Panc1 (cell line): ENCODE data around the gene CCBE1. TPM values are rescaled to one million over a fixed set of nuclear protein-coding genes. Genes with fewer than 3 reads are reported as not detected.

Experiments used
- ATAC-seq: fragments of 200-7000 bp; cut with Tn5 transposase; 2 replicates; pipeline ENCODE4 v1.9.1; 2020; ENCODE audit warnings: mild to moderate bottlenecking, moderate library complexity
- BruUV-seq: library from RNA; stranded (reverse); fragments of 400-500 nt; replicated peaks from 2 replicates; lab custom pipeline; 2021; lab: Mats Ljungman, UMichigan
- CTCF ChIA-PET: fragments of 300-600 bp; sonication (Branson Sonifier 250); formaldehyde crosslinking; loops from one replicate; lab custom pipeline; 2022; ENCODE audit warnings: antibody characterized with exemption; lab: Charles Lee
- POLR2A ChIA-PET: fragments of 300-600 bp; sonication (Branson Sonifier 250); formaldehyde crosslinking; loops from one replicate; lab custom pipeline; 2022; ENCODE audit warnings: antibody characterized with exemption; lab: Charles Lee
- DNase-seq: peaks from one replicate; pipeline ENCODE4 v3.0.0-alpha.2; 2010; ENCODE audit warnings: low read depth, low spot score
- H3K27ac ChIP-seq: 2 replicates; pipeline ENCODE4 v1.5.1; 2011; ENCODE audit warnings: mild to moderate bottlenecking, low read length, inconsistent platforms
- H3K27me3 ChIP-seq: fragments of 200-500 bp; sonication (Bioruptor generic); 2 replicates; pipeline ENCODE4 v1.6.0; 2014; ENCODE audit warnings: low read length, inconsistent platforms; ENCODE audit not compliant: control insufficient read depth, insufficient read depth
- H3K36me3 ChIP-seq: fragments of 200-500 bp; sonication (Bioruptor generic); 2 replicates; pipeline ENCODE4 v1.5.1; 2014; ENCODE audit warnings: inconsistent platforms, mild to moderate bottlenecking, low read length, moderate library complexity; ENCODE audit not compliant: control insufficient read depth, insufficient read depth
- H3K4me1 ChIP-seq: 2 replicates; pipeline ENCODE4 v1.5.1; 2011; ENCODE audit warnings: inconsistent platforms, mild to moderate bottlenecking, low read length, moderate library complexity; ENCODE audit not compliant: control insufficient read depth, insufficient read depth
- H3K4me3 ChIP-seq, 2 experiments: 2 replicates each; pipeline ENCODE4 v1.5.1; 2011 to 2012; ENCODE audit warnings: low read depth in 2 of 2, low read length in 2 of 2, mild to moderate bottlenecking in 2 of 2, inconsistent platforms in 1 of 2, moderate library complexity in 1 of 2
- H3K9me3 ChIP-seq: fragments of 200-500 bp; sonication (Bioruptor generic); 2 replicates; pipeline ENCODE4 v1.5.1; 2014; ENCODE audit warnings: low read depth, mild to moderate bottlenecking, inconsistent platforms, low read length, moderate library complexity; ENCODE audit not compliant: control insufficient read depth, insufficient read depth
- POLR2AphosphoS5 ChIP-seq: IDR thresholded peaks from 2 replicates; pipeline ENCODE4 v1.6.1; 2012; ENCODE audit warnings: mild to moderate bottlenecking, low read depth, low read length, moderate library complexity
- SIN3A ChIP-seq: IDR thresholded peaks from 2 replicates; pipeline ENCODE4 v1.6.1; 2012; ENCODE audit warnings: low read depth, mild to moderate bottlenecking, low read length, moderate library complexity, borderline replicate concordance; ENCODE audit not compliant: insufficient read depth
- TCF7L2 ChIP-seq: IDR thresholded peaks from 2 replicates; pipeline ENCODE4 v1.6.1; 2011; ENCODE audit warnings: mild to moderate bottlenecking, low read depth, low read length, inconsistent platforms
- in situ Hi-C: cut with HindIII; loops from 2 replicates; pipeline ENCODE4 v1.10.0; 2016; ENCODE audit warnings: low sequenced_read_pairs, low pct_unique_long_range_greater_than_20kb
- intact Hi-C: fragments of 100-400 bp; cut with micrococcal nuclease; formaldehyde crosslinking; loops from one replicate; pipeline ENCODE4 v1.10.0; 2022; ENCODE audit not compliant: unreplicated experiment
- total RNA-seq: library from RNA; stranded (reverse); gene quantifications from one replicate; pipeline ENCODE4 v1.2.1, GENCODE V29; 2021; ENCODE audit not compliant: unreplicated experiment
- TF ChIP-seq, protein P1 (sequence below), 2 experiments: IDR thresholded peaks; 2 replicates each; pipeline ENCODE4 v1.6.1; 2011 to 2012; ENCODE audit warnings: low read depth in 2 of 2, control low read depth in 1 of 2, low read length in 1 of 2, mild to moderate bottlenecking in 1 of 2, moderate library complexity in 1 of 2; ENCODE audit not compliant: insufficient read depth in 1 of 2
- TF ChIP-seq, protein P2 (sequence below): fragments of 450-650 bp; IDR thresholded peaks from 2 replicates; pipeline ENCODE4 v1.5.1; 2017; ENCODE audit warnings: mild to moderate bottlenecking

Gene CCBE1
- total RNA-seq, 1 experiment from 2014 or later: 0.13 TPM

DNA sequence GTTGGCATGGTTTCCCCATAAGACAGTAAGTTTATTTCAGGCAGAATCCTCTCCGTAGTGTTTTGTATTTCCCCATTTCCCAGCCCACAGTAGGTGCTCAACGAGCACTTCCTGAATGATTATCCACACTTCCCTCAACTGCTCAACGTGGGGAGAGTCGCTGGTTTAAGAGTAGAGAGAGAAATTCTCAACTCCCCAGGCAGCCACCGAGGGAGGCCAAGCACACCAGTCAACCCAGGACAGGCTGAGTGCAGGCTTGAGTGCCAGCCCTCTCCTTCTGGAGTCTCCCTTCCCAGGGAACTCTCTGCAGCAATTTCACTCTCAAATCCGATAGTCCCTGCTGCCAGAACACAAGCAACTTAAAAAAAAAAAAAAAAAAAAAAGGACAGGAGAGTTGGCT, 246.2 kb downstream of the CCBE1 start:
- Histone ChIP-seq H3K27me3 (no peaks in the 10 kb centered on the region), H3K4me1 (no peaks in the 10 kb centered on the region), H3K4me3 (no peak overlapping the region), H3K36me3 (no peaks in the 10 kb centered on the region), H3K9me3 (no peaks in the 10 kb centered on the region), H3K27ac (no peak overlapping the region)
- no peak for DNase-seq
- POLR2A ChIA-PET: no interaction called here
- no TSS peak for BruUV-seq
- TF ChIP-seq, protein P1, sequence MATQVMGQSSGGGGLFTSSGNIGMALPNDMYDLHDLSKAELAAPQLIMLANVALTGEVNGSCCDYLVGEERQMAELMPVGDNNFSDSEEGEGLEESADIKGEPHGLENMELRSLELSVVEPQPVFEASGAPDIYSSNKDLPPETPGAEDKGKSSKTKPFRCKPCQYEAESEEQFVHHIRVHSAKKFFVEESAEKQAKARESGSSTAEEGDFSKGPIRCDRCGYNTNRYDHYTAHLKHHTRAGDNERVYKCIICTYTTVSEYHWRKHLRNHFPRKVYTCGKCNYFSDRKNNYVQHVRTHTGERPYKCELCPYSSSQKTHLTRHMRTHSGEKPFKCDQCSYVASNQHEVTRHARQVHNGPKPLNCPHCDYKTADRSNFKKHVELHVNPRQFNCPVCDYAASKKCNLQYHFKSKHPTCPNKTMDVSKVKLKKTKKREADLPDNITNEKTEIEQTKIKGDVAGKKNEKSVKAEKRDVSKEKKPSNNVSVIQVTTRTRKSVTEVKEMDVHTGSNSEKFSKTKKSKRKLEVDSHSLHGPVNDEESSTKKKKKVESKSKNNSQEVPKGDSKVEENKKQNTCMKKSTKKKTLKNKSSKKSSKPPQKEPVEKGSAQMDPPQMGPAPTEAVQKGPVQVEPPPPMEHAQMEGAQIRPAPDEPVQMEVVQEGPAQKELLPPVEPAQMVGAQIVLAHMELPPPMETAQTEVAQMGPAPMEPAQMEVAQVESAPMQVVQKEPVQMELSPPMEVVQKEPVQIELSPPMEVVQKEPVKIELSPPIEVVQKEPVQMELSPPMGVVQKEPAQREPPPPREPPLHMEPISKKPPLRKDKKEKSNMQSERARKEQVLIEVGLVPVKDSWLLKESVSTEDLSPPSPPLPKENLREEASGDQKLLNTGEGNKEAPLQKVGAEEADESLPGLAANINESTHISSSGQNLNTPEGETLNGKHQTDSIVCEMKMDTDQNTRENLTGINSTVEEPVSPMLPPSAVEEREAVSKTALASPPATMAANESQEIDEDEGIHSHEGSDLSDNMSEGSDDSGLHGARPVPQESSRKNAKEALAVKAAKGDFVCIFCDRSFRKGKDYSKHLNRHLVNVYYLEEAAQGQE (IDR thresholded peaks at IDR 0.05; ENCODE audit: insufficient read depth in 1 of 2, low read depth in 2 of 2, low read length in 1 of 2): no peak
- TF ChIP-seq TCF7L2 (no peak), POLR2AphosphoS5 (no peak), SIN3A (no peak)
- TF ChIP-seq, protein P2, sequence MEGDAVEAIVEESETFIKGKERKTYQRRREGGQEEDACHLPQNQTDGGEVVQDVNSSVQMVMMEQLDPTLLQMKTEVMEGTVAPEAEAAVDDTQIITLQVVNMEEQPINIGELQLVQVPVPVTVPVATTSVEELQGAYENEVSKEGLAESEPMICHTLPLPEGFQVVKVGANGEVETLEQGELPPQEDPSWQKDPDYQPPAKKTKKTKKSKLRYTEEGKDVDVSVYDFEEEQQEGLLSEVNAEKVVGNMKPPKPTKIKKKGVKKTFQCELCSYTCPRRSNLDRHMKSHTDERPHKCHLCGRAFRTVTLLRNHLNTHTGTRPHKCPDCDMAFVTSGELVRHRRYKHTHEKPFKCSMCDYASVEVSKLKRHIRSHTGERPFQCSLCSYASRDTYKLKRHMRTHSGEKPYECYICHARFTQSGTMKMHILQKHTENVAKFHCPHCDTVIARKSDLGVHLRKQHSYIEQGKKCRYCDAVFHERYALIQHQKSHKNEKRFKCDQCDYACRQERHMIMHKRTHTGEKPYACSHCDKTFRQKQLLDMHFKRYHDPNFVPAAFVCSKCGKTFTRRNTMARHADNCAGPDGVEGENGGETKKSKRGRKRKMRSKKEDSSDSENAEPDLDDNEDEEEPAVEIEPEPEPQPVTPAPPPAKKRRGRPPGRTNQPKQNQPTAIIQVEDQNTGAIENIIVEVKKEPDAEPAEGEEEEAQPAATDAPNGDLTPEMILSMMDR: no peak
- no peak for ATAC-seq
- CTCF ChIA-PET: no interaction called here
- in situ Hi-C loops (no loop called here), intact Hi-C loops (no loop called here)

- H3K4me3 ChIP-seq: no peak overlapping the region
- intact Hi-C loops: no loop called here
- TF ChIP-seq, protein P2: no peak
- no peak for TF ChIP-seq SIN3A
- no peak for TF ChIP-seq TCF7L2
- TF ChIP-seq, protein P1 (IDR thresholded peaks at IDR 0.05; ENCODE audit: insufficient read depth in 1 of 2, low read depth in 2 of 2, low read length in 1 of 2): no peak
- no peak for TF ChIP-seq POLR2AphosphoS5
- no peaks in the 10 kb centered on the region for H3K27me3 ChIP-seq
- no peak overlapping the region for H3K27ac ChIP-seq
- no TSS peak for BruUV-seq
- no peaks in the 10 kb centered on the region for H3K36me3 ChIP-seq
- H3K4me1 ChIP-seq: no peaks in the 10 kb centered on the region
- in situ Hi-C loops: no loop called here
- no peak for ATAC-seq
- no peaks in the 10 kb centered on the region for H3K9me3 ChIP-seq
- CTCF ChIA-PET: no interaction called here
- no peak for DNase-seq
- POLR2A ChIA-PET: no interaction called here
Measured at GRCh38 chr18:59448546-59448945, 248.7 kb downstream of the CCBE1 start.
